ENCODE data around the gene SLF2.

SLF2 gene

GRCh38 chr10:100907175-100907574, 5.6 kb upstream of the SLF2 start:
- POLR2A ChIA-PET (ENCODE audit: low non-redundant PET), result no interaction called here
- no peak for DNase-seq (ENCODE audit: low spot score)
- no peak overlapping the region for H3K27ac ChIP-seq
- no peak for TF ChIP-seq CTCF (conservative IDR thresholded peaks at IDR 0.05; ENCODE audit: low read depth)
- CTCF ChIA-PET, result no interaction called here

- DNase-seq (ENCODE audit: low spot score), result no peak
- CTCF ChIA-PET, result interaction anchor here (0.6 kb wide), 1 partner anchor 91 kb away, joined by 4 read pairs; no protein-coding TSS in a partner anchor
- H3K27ac ChIP-seq, result no peak overlapping the region
- no peak for TF ChIP-seq CTCF (conservative IDR thresholded peaks at IDR 0.05; ENCODE audit: low read depth)
- POLR2A ChIA-PET (ENCODE audit: low non-redundant PET), result no interaction called here
Measured at GRCh38 chr10:100907773-100908363, 4.9 kb upstream of the SLF2 start.

GRCh38 chr10:100908378-100908777, 4.4 kb upstream of the SLF2 start:
- H3K27ac ChIP-seq, result no peak overlapping the region
- ChIA-PET CTCF (interaction anchor here (0.6 kb wide), 1 partner anchor 92 kb away, joined by 4 read pairs; no protein-coding TSS in a partner anchor), POLR2A (ENCODE audit: low non-redundant PET) (no interaction called here)
- no peak for DNase-seq (ENCODE audit: low spot score)
- TF ChIP-seq CTCF (conservative IDR thresholded peaks at IDR 0.05; ENCODE audit: low read depth), result no peak

- no peak overlapping the region for H3K27ac ChIP-seq
- POLR2A ChIA-PET (ENCODE audit: low non-redundant PET), result no interaction called here
- CTCF ChIA-PET, result interaction anchor here (0.5 to 1.3 kb wide), 3 partner anchors 13 to 758 kb away, joined by 3 to 8 read pairs (median 4); no protein-coding TSS in a partner anchor
- no peak for TF ChIP-seq CTCF (conservative IDR thresholded peaks at IDR 0.05; ENCODE audit: low read depth)
- DNase-seq (ENCODE audit: low spot score), result no peak
Measured at GRCh38 chr10:100909501-100910263, 3.1 kb upstream of the SLF2 start.

- H3K27ac ChIP-seq, result no peak overlapping the region
- DNase-seq (ENCODE audit: low spot score), result no peak
- ChIA-PET CTCF (interaction anchor here (0.7 to 1.0 kb wide), 2 partner anchors 55 to 349 kb away, joined by 3 to 4 read pairs; no protein-coding TSS in a partner anchor), POLR2A (ENCODE audit: low non-redundant PET) (no interaction called here)
- no peak for TF ChIP-seq CTCF (conservative IDR thresholded peaks at IDR 0.05; ENCODE audit: low read depth)
Measured at GRCh38 chr10:100911472-100911871, 1.3 kb upstream of the SLF2 start.

- H3K27ac ChIP-seq, result peak overlapping the region; percentile 91
- ChIA-PET POLR2A (ENCODE audit: low non-redundant PET) (no interaction called here), CTCF (interaction anchor here (1.0 kb wide), 1 partner anchor 350 kb away, joined by 3 read pairs; no protein-coding TSS in a partner anchor)
- no peak for TF ChIP-seq CTCF (conservative IDR thresholded peaks at IDR 0.05; ENCODE audit: low read depth)
- no peak for DNase-seq (ENCODE audit: low spot score)
Measured at GRCh38 chr10:100912013-100912604, 654 bp upstream of the SLF2 start.
